K562 (cell line): ENCODE data around the gene BTD. TPM values are rescaled to one million over a fixed set of nuclear protein-coding genes. Genes with fewer than 3 reads are reported as not detected.

Source experiments
- GATAD2B ChIP-seq: fragments of 450-650 bp; IDR thresholded peaks from 2 replicates; pipeline ENCODE4 v1.6.1; 2017; ENCODE audit warnings: mild to moderate bottlenecking, borderline replicate concordance
- HDAC6 ChIP-seq: IDR thresholded peaks from 2 replicates; pipeline ENCODE4 v1.6.1; 2012; ENCODE audit warnings: low read depth, mild to moderate bottlenecking, control low read depth, inconsistent platforms, low read length, moderate library complexity
- HNRNPLL ChIP-seq: fragments of 200-400 bp; formaldehyde crosslinking; IDR thresholded peaks from 2 replicates; pipeline ENCODE4 v1.6.1; 2017; ENCODE audit warnings: low read length, low read depth, mild to moderate bottlenecking; ENCODE audit not compliant: poor library complexity, severe bottlenecking
- HNRNPUL1 ChIP-seq: fragments of 200-400 bp; formaldehyde crosslinking; IDR thresholded peaks from 2 replicates; pipeline ENCODE4 v1.6.1; 2017; ENCODE audit warnings: low read length
- HSF4 ChIP-seq: fragments of 250-450 bp; sonication (Bioruptor Pico); IDR thresholded peaks from 2 replicates; pipeline ENCODE4 v2.1.2; 2022; ENCODE audit warnings: mild to moderate bottlenecking, moderate library complexity, borderline replicate concordance
- ILK ChIP-seq: fragments of 450-650 bp; IDR thresholded peaks from 2 replicates; pipeline ENCODE4 v1.6.1; 2016; ENCODE audit warnings: missing genetic modification characterization, low read depth, mild to moderate bottlenecking, missing compliant biosample characterization, moderate library complexity, borderline replicate concordance
- KDM5B ChIP-seq: fragments of 200-600 bp; sonication (generic); IDR thresholded peaks from 2 replicates; pipeline ENCODE4 v1.6.1; 2012; ENCODE audit warnings: low read depth, mild to moderate bottlenecking, moderate library complexity, low read length, control low read depth, inconsistent platforms; ENCODE audit not compliant: insufficient replicate concordance
- PCBP1 ChIP-seq: fragments of 200-400 bp; formaldehyde crosslinking; IDR thresholded peaks from 2 replicates; pipeline ENCODE4 v1.6.1; 2018; ENCODE audit warnings: mild to moderate bottlenecking, low read depth, low read length; ENCODE audit not compliant: poor library complexity, severe bottlenecking
- POLR2AphosphoS2 ChIP-seq: IDR thresholded peaks from 2 replicates; pipeline ENCODE4 v1.6.1; 2012; ENCODE audit warnings: low read length, improper control_type of control experiment
- RBM15 ChIP-seq: fragments of 200-400 bp; formaldehyde crosslinking; IDR thresholded peaks from 2 replicates; pipeline ENCODE4 v1.6.1; 2018; ENCODE audit warnings: mild to moderate bottlenecking, low read length, moderate library complexity; ENCODE audit not compliant: insufficient read depth
- RNF2 ChIP-seq: sonication (generic); IDR thresholded peaks from 2 replicates; pipeline ENCODE4 v1.6.1; 2016
- SIN3A ChIP-seq, 2 experiments: fragments of 150-350 bp in 1 of 2; IDR thresholded peaks; 2 replicates each; pipeline ENCODE4 v1.6.1; 2011 to 2016; ENCODE audit warnings: borderline replicate concordance in 2 of 2, low read depth in 2 of 2, low read length in 2 of 2, mild to moderate bottlenecking in 2 of 2, moderate library complexity in 2 of 2; ENCODE audit not compliant: control insufficient read depth in 1 of 2
- SMARCB1 ChIP-seq: IDR thresholded peaks from 2 replicates; pipeline ENCODE4 v1.6.1; 2011; ENCODE audit warnings: improper control_type of control experiment, low read depth; ENCODE audit not compliant: insufficient read length
- TCF7 ChIP-seq: sonication (generic); IDR thresholded peaks from 2 replicates; pipeline ENCODE4 v1.6.1; 2016; ENCODE audit warnings: antibody characterized with exemption, borderline replicate concordance
- U2AF2 ChIP-seq: fragments of 200-400 bp; formaldehyde crosslinking; optimal IDR thresholded peaks from 2 replicates; pipeline ENCODE3; 2017; ENCODE audit warnings: low read depth, mild to moderate bottlenecking, low read length
- YBX1 ChIP-seq: fragments of 450-650 bp; IDR thresholded peaks from 2 replicates; pipeline ENCODE4 v1.7.1; 2016; ENCODE audit warnings: mild to moderate bottlenecking
- ZC3H4 ChIP-seq: sonication (generic); formaldehyde crosslinking; IDR thresholded peaks from 2 replicates; pipeline ENCODE4 v1.9.0; 2021; ENCODE audit warnings: missing genetic modification reagents, borderline replicate concordance
- ZNF133 ChIP-seq: fragments of 250-450 bp; sonication (Bioruptor Pico); IDR thresholded peaks from 2 replicates; pipeline ENCODE4 v1.4.0; 2020; ENCODE audit warnings: mild to moderate bottlenecking
- ZNF408 ChIP-seq: fragments of 250-450 bp; sonication (Bioruptor Pico); IDR thresholded peaks from 2 replicates; pipeline ENCODE4 v1.4.0; 2020; ENCODE audit warnings: low read depth, mild to moderate bottlenecking, moderate library complexity
- ZNF445 ChIP-seq: fragments of 250-450 bp; sonication (Bioruptor Pico); IDR thresholded peaks from 2 replicates; pipeline ENCODE4 v1.4.0; 2020; ENCODE audit warnings: low read depth, mild to moderate bottlenecking, moderate library complexity
- polyA plus RNA-seq, 8 experiments: library from polyadenylated mRNA; depleted of rRNA in 4 of 8; stranded (reverse) in 5 of 8; unstranded in 3 of 8; fragments of >200 nt; fragmentation: Nextera tagmentation in 2 of 8; fragmentation: Illumina TruSeq in 1 of 8; extraction: Ambion mirVana in 2 of 8; extraction: Trizol in 1 of 8; gene quantifications; 2 replicates each; pipeline versions ENCODE4 v1.2.1 to v1.2.3, GENCODE V29; 2011 to 2014; ENCODE audit warnings: inconsistent platforms in 1 of 8, missing spikeins in 1 of 8
- total RNA-seq, 7 experiments: library from RNA; depleted of rRNA in 6 of 7; stranded (reverse); fragments of >200 nt in 6 of 7; fragmentation: Illumina TruSeq in 2 of 7; extraction: Trizol in 2 of 7; gene quantifications; 2 replicates each; pipeline versions ENCODE4 v1.2.1 to v1.2.3, GENCODE V29; 2011 to 2021; ENCODE audit warnings: low replicate concordance in 1 of 7
- TF ChIP-seq, protein P1 (sequence below): fragments of 450-650 bp; IDR thresholded peaks from 2 replicates; pipeline ENCODE4 v1.6.1; 2014; ENCODE audit warnings: low read depth, mild to moderate bottlenecking, moderate library complexity, borderline replicate concordance
- TF ChIP-seq, protein P2 (sequence below): sonication (generic); formaldehyde crosslinking; IDR thresholded peaks from 2 replicates; pipeline ENCODE4 v1.8.0; 2022; ENCODE audit warnings: missing genetic modification reagents, mild to moderate bottlenecking, moderate library complexity, borderline replicate concordance
- TF ChIP-seq, protein P3 (sequence below): fragments of 450-650 bp; IDR thresholded peaks from 2 replicates; pipeline ENCODE4 v1.6.1; 2017; ENCODE audit warnings: antibody characterized with exemption

BTD gene
- total and polyA plus RNA-seq, 9 of the 15 experiments (the other 6 are each of a cell fraction or from before 2014, with no cell fraction given): 6.6 to 26.2 (median 10.6) TPM

DNA sequence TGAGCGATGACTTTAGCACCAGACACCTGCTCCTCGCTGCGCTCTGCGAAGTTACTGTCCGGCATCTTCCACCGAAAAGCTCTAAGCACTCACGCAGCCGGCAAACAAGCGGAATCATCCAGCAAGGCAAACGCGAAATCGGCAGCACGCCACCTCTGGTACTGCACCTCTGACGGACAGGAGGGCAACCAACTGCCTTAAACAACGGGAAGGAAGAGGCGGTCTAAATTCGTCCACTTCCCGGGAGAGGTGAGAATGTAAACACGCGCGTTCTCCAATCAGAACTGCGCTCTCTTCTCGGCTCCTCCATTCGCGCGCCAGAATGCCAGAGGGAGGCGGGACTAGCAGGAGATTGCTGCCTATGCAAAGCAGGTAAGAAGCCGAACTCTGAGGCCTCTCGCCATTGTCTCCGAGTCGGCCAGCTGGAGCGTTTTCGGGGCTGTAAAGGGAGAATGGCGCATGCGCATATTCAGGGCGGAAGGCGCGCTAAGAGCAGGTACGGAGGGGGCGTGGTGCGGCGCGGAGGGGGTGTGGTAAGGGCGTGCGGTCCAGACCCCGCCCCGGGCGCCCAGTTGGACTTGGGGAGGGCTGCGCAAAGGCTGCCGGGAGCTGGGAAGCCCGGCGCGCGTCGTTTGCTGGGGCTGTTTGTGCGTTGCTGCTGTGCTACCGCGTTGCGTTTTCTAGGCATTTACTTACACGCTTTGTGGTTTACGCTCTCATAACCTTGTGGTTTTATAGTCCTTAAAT is at the start of gene BTD, which contains the start of gene HACL1 (continued):
- no peak for TF ChIP-seq SMARCB1
- TF ChIP-seq ZC3H4: no peak
- no peak for TF ChIP-seq TCF7
- TF ChIP-seq ZNF408 (CRISPR knock-in tag): no peak
- TF ChIP-seq, protein P1, sequence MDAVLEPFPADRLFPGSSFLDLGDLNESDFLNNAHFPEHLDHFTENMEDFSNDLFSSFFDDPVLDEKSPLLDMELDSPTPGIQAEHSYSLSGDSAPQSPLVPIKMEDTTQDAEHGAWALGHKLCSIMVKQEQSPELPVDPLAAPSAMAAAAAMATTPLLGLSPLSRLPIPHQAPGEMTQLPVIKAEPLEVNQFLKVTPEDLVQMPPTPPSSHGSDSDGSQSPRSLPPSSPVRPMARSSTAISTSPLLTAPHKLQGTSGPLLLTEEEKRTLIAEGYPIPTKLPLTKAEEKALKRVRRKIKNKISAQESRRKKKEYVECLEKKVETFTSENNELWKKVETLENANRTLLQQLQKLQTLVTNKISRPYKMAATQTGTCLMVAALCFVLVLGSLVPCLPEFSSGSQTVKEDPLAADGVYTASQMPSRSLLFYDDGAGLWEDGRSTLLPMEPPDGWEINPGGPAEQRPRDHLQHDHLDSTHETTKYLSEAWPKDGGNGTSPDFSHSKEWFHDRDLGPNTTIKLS: peak; percentile 38
- peak; percentile 89 for TF ChIP-seq HNRNPLL
- no peak for TF ChIP-seq ZNF133 (CRISPR knock-in tag)
- TF ChIP-seq ZNF445 (CRISPR knock-in tag): no peak; the same call in 1 of the 2 replicates
- no peak for TF ChIP-seq U2AF2
- TF ChIP-seq ILK (tag): no peak
- no peak for TF ChIP-seq HSF4 (CRISPR knock-in tag)
- TF ChIP-seq, protein P2, sequence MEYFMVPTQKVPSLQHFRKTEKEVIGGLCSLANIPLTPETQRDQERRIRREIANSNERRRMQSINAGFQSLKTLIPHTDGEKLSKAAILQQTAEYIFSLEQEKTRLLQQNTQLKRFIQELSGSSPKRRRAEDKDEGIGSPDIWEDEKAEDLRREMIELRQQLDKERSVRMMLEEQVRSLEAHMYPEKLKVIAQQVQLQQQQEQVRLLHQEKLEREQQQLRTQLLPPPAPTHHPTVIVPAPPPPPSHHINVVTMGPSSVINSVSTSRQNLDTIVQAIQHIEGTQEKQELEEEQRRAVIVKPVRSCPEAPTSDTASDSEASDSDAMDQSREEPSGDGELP (CRISPR knock-in tag): peak; percentile 99
- TF ChIP-seq YBX1: no peak
- peak; percentile 54 to 77; a peak in 2 of 4 replicates for TF ChIP-seq SIN3A (IDR thresholded peaks at IDR 0.05; ENCODE audit: borderline replicate concordance in 2 of 2, control insufficient read depth in 1 of 2, low read depth in 2 of 2, low read length in 2 of 2)
- no peak for TF ChIP-seq PCBP1
- TF ChIP-seq, protein P3, sequence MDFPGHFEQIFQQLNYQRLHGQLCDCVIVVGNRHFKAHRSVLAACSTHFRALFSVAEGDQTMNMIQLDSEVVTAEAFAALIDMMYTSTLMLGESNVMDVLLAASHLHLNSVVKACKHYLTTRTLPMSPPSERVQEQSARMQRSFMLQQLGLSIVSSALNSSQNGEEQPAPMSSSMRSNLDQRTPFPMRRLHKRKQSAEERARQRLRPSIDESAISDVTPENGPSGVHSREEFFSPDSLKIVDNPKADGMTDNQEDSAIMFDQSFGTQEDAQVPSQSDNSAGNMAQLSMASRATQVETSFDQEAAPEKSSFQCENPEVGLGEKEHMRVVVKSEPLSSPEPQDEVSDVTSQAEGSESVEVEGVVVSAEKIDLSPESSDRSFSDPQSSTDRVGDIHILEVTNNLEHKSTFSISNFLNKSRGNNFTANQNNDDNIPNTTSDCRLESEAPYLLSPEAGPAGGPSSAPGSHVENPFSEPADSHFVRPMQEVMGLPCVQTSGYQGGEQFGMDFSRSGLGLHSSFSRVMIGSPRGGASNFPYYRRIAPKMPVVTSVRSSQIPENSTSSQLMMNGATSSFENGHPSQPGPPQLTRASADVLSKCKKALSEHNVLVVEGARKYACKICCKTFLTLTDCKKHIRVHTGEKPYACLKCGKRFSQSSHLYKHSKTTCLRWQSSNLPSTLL: no peak
- TF ChIP-seq RBM15: no peak
- TF ChIP-seq GATAD2B: no peak
- no peak for TF ChIP-seq HNRNPUL1
- no peak for TF ChIP-seq RNF2
- TF ChIP-seq KDM5B: peak; percentile 99
- peak; percentile 71; the same call in 1 of the 2 replicates for TF ChIP-seq POLR2AphosphoS2
- TF ChIP-seq HDAC6: no peak
